Measurements from ENCODE around the gene HNRNPA3.

HNRNPA3 gene

DNA sequence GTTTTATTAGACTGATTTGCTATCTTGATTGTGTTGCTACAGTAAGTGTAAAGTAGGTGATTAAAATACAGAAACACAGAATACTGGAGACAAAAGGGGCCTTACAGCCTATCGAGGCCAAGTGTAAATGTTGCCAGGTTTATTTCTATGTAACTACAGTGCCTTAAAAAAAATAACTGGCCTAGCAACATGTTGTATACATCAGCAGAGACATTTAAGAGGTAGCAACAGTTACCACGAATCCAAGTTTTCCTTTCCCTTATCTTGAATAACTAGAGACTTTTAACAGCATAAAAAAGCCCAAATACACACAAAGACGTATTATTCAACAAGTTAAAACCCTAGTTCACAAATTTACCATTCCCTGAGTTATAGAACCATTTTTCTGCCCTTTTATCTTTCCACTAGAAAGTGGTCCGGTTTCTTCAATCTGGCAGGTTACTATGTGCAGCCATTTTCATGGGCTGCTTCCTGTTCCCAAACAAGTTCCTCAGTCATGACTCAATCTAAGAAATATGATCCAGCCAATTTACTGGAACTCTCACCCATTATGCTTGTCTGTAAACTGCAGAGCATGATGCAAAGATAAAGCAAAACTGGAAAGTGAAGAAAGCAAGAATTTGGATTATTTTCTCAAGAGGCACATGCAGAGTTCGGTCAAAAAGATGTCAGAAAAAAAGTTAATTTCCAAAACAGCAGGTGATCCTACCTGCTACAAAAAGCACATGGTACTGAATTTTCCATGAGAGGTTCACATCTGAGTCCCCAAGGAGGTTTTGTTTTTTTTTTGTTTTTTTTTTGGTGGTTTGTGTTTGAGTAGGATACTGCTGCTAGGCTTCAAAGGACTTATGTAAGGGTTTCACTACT is 29.8 kb downstream of the HNRNPA3 start (continued):
- TF ChIP-seq, protein P1, sequence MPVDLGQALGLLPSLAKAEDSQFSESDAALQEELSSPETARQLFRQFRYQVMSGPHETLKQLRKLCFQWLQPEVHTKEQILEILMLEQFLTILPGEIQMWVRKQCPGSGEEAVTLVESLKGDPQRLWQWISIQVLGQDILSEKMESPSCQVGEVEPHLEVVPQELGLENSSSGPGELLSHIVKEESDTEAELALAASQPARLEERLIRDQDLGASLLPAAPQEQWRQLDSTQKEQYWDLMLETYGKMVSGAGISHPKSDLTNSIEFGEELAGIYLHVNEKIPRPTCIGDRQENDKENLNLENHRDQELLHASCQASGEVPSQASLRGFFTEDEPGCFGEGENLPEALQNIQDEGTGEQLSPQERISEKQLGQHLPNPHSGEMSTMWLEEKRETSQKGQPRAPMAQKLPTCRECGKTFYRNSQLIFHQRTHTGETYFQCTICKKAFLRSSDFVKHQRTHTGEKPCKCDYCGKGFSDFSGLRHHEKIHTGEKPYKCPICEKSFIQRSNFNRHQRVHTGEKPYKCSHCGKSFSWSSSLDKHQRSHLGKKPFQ (tag by site-specific recombination; IDR thresholded peaks at IDR 0.05), result peak; percentile 78
- TF ChIP-seq, protein P2, sequence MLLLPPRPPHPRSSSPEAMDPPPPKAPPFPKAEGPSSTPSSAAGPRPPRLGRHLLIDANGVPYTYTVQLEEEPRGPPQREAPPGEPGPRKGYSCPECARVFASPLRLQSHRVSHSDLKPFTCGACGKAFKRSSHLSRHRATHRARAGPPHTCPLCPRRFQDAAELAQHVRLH (tag by site-specific recombination; IDR thresholded peaks at IDR 0.05), result no peak
- TF ChIP-seq ZNF302 (tag by site-specific recombination; IDR thresholded peaks at IDR 0.05; ENCODE audit: low read depth) (no peak), ZNF404 (tag by site-specific recombination; IDR thresholded peaks at IDR 0.05) (no peak), ZNF391 (tag by site-specific recombination; IDR thresholded peaks at IDR 0.05; ENCODE audit: borderline replicate concordance, low read depth) (no peak), ZNF768 (tag by site-specific recombination; IDR thresholded peaks at IDR 0.05) (no peak), ZNF174 (tag by site-specific recombination; IDR thresholded peaks at IDR 0.05) (no peak), ZNF624 (tag by site-specific recombination; IDR thresholded peaks at IDR 0.05) (no peak), ZNF37A (tag by site-specific recombination; IDR thresholded peaks at IDR 0.05) (no peak), ZNF266 (tag by site-specific recombination; IDR thresholded peaks at IDR 0.05; ENCODE audit: low read depth) (no peak), ZNF175 (tag by site-specific recombination; IDR thresholded peaks at IDR 0.05) (no peak), ZNF184 (tag by site-specific recombination; IDR thresholded peaks at IDR 0.05) (0 out of 2 replicates have a peak, but pooled peaks have one; percentile 37), ZBTB17 (tag by site-specific recombination; IDR thresholded peaks at IDR 0.05) (peak; percentile 84), ZNF792 (tag by site-specific recombination; IDR thresholded peaks at IDR 0.05) (no peak), ZNF677 (tag by site-specific recombination; IDR thresholded peaks at IDR 0.05) (no peak), ZNF23 (tag by site-specific recombination; IDR thresholded peaks at IDR 0.05; ENCODE audit: borderline replicate concordance) (no peak), ZNF654 (tag by site-specific recombination; IDR thresholded peaks at IDR 0.05; ENCODE audit: low read depth) (no peak), PRDM1 (tag by site-specific recombination; IDR thresholded peaks at IDR 0.05) (peak; percentile 96)
- TF ChIP-seq, protein P3, sequence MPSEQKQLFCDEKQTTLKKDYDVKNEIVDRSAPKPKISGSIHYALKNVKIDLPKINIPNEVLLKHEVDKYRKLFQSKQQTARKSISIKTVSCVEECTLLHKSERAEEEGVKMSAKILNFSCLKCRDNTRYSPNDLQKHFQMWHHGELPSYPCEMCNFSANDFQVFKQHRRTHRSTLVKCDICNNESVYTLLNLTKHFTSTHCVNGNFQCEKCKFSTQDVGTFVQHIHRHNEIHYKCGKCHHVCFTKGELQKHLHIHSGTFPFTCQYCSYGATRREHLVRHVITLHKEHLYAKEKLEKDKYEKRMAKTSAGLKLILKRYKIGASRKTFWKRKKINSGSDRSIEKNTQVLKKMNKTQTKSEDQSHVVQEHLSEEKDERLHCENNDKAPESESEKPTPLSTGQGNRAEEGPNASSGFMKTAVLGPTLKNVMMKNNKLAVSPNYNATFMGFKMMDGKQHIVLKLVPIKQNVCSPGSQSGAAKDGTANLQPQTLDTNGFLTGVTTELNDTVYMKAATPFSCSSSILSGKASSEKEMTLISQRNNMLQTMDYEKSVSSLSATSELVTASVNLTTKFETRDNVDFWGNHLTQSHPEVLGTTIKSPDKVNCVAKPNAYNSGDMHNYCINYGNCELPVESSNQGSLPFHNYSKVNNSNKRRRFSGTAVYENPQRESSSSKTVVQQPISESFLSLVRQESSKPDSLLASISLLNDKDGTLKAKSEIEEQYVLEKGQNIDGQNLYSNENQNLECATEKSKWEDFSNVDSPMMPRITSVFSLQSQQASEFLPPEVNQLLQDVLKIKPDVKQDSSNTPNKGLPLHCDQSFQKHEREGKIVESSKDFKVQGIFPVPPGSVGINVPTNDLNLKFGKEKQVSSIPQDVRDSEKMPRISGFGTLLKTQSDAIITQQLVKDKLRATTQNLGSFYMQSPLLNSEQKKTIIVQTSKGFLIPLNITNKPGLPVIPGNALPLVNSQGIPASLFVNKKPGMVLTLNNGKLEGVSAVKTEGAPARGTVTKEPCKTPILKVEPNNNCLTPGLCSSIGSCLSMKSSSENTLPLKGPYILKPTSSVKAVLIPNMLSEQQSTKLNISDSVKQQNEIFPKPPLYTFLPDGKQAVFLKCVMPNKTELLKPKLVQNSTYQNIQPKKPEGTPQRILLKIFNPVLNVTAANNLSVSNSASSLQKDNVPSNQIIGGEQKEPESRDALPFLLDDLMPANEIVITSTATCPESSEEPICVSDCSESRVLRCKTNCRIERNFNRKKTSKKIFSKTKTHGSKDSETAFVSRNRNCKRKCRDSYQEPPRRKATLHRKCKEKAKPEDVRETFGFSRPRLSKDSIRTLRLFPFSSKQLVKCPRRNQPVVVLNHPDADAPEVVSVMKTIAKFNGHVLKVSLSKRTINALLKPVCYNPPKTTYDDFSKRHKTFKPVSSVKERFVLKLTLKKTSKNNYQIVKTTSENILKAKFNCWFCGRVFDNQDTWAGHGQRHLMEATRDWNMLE (tag by site-specific recombination; conservative IDR thresholded peaks at IDR 0.05; ENCODE audit: low read depth), result 0 out of 2 replicates have a peak, but pooled peaks have one; percentile 27
- TF ChIP-seq, protein P4, sequence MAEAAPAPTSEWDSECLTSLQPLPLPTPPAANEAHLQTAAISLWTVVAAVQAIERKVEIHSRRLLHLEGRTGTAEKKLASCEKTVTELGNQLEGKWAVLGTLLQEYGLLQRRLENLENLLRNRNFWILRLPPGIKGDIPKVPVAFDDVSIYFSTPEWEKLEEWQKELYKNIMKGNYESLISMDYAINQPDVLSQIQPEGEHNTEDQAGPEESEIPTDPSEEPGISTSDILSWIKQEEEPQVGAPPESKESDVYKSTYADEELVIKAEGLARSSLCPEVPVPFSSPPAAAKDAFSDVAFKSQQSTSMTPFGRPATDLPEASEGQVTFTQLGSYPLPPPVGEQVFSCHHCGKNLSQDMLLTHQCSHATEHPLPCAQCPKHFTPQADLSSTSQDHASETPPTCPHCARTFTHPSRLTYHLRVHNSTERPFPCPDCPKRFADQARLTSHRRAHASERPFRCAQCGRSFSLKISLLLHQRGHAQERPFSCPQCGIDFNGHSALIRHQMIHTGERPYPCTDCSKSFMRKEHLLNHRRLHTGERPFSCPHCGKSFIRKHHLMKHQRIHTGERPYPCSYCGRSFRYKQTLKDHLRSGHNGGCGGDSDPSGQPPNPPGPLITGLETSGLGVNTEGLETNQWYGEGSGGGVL (tag by site-specific recombination; IDR thresholded peaks at IDR 0.05), result no peak
- TF ChIP-seq, protein P5, sequence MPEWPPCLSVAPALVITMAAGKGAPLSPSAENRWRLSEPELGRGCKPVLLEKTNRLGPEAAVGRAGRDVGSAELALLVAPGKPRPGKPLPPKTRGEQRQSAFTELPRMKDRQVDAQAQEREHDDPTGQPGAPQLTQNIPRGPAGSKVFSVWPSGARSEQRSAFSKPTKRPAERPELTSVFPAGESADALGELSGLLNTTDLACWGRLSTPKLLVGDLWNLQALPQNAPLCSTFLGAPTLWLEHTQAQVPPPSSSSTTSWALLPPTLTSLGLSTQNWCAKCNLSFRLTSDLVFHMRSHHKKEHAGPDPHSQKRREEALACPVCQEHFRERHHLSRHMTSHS (tag by site-specific recombination; IDR thresholded peaks at IDR 0.05), result no peak
- TF ChIP-seq, protein P6, sequence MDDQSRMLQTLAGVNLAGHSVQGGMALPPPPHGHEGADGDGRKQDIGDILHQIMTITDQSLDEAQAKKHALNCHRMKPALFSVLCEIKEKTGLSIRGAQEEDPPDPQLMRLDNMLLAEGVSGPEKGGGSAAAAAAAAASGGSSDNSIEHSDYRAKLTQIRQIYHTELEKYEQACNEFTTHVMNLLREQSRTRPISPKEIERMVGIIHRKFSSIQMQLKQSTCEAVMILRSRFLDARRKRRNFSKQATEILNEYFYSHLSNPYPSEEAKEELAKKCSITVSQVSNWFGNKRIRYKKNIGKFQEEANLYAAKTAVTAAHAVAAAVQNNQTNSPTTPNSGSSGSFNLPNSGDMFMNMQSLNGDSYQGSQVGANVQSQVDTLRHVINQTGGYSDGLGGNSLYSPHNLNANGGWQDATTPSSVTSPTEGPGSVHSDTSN (CRISPR knock-in tag; IDR thresholded peaks at IDR 0.05), result no peak
- TF ChIP-seq, protein P7, sequence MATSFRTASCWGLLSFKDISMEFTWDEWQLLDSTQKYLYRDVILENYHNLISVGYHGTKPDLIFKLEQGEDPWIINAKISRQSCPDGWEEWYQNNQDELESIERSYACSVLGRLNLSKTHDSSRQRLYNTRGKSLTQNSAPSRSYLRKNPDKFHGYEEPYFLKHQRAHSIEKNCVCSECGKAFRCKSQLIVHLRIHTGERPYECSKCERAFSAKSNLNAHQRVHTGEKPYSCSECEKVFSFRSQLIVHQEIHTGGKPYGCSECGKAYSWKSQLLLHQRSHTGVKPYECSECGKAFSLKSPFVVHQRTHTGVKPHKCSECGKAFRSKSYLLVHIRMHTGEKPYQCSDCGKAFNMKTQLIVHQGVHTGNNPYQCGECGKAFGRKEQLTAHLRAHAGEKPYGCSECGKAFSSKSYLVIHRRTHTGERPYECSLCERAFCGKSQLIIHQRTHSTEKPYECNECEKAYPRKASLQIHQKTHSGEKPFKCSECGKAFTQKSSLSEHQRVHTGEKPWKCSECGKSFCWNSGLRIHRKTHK (tag by site-specific recombination; IDR thresholded peaks at IDR 0.05), result no peak
- TF ChIP-seq, protein P8, sequence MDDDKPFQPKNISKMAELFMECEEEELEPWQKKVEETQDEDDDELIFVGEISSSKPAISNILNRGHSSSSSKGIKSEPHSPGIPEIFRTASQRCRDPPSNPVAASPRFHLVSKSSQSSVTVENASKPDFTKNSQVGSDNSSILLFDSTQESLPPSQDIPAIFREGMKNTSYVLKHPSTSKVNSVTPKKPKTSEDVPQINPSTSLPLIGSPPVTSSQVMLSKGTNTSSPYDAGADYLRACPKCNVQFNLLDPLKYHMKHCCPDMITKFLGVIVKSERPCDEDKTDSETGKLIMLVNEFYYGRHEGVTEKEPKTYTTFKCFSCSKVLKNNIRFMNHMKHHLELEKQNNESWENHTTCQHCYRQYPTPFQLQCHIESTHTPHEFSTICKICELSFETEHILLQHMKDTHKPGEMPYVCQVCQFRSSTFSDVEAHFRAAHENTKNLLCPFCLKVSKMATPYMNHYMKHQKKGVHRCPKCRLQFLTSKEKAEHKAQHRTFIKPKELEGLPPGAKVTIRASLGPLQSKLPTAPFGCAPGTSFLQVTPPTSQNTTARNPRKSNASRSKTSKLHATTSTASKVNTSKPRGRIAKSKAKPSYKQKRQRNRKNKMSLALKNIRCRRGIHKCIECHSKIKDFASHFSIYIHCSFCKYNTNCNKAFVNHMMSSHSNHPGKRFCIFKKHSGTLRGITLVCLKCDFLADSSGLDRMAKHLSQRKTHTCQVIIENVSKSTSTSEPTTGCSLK (tag by site-specific recombination; IDR thresholded peaks at IDR 0.05), result no peak
